ENCODE data around the gene LRP5.

Gene LRP5

GRCh38 chr11:68355471-68355870 lies 43.1 kb downstream of the LRP5 start:
- Histone ChIP-seq H3K79me2 (ENCODE audit: control insufficient read depth, low read length) (no peaks in the 10 kb centered on the region), H3K4me3 (ENCODE audit: low read length) (no peak overlapping the region), H4K20me1 (ENCODE audit: control insufficient read depth, insufficient read depth, low read depth, low read length) (no peaks in the 10 kb centered on the region), H3K36me3 (ENCODE audit: control insufficient read depth, low read length) (0 out of 2 replicates have a peak, but pooled peaks cover 3% of the 10 kb centered on the region), H3K4me2 (ENCODE audit: low read length) (no peak overlapping the region), H3K4me1 (ENCODE audit: control insufficient read depth, low read length) (no peaks in the 10 kb centered on the region), H3K27me3 (ENCODE audit: control insufficient read depth, low read length) (no peaks in the 10 kb centered on the region), H3K9me2 (replicated peaks; ENCODE audit: control insufficient read depth, low read length) (no peaks in the 10 kb centered on the region), H3K27ac (ENCODE audit: low read depth, low read length) (no peak overlapping the region), H3F3A (ENCODE audit: control insufficient read depth, insufficient read depth) (no peaks in the 10 kb centered on the region), H3K9me3 (ENCODE audit: control insufficient read depth, insufficient read depth, low read length) (no peaks in the 10 kb centered on the region)
- TF ChIP-seq EZH2phosphoT487 (IDR thresholded peaks at IDR 0.05; ENCODE audit: borderline replicate concordance, low read length) (no peak), CTCF (IDR thresholded peaks at IDR 0.05; ENCODE audit: low read depth, low read length, poor library complexity, severe bottlenecking) (no peak)

GRCh38 chr11:68357568-68357967 lies 45.2 kb downstream of the LRP5 start:
- no peaks in the 10 kb centered on the region for H3K27me3 ChIP-seq (ENCODE audit: control insufficient read depth, low read length)
- H3K4me3 ChIP-seq (ENCODE audit: low read length), result no peak overlapping the region
- H3F3A ChIP-seq (ENCODE audit: control insufficient read depth, insufficient read depth), result no peaks in the 10 kb centered on the region
- TF ChIP-seq CTCF (IDR thresholded peaks at IDR 0.05; ENCODE audit: low read depth, low read length, poor library complexity, severe bottlenecking), result no peak
- TF ChIP-seq EZH2phosphoT487 (IDR thresholded peaks at IDR 0.05; ENCODE audit: borderline replicate concordance, low read length), result no peak
- H3K9me3 ChIP-seq (ENCODE audit: control insufficient read depth, insufficient read depth, low read length), result no peaks in the 10 kb centered on the region
- H3K9me2 ChIP-seq (replicated peaks; ENCODE audit: control insufficient read depth, low read length), result no peaks in the 10 kb centered on the region
- no peak overlapping the region for H3K4me2 ChIP-seq (ENCODE audit: low read length)
- 0 out of 2 replicates have a peak, but pooled peaks cover 3% of the 10 kb centered on the region for H3K36me3 ChIP-seq (ENCODE audit: control insufficient read depth, low read length)
- H4K20me1 ChIP-seq (ENCODE audit: control insufficient read depth, insufficient read depth, low read depth, low read length), result no peaks in the 10 kb centered on the region
- H3K79me2 ChIP-seq (ENCODE audit: control insufficient read depth, low read length), result no peaks in the 10 kb centered on the region
- H3K4me1 ChIP-seq (ENCODE audit: control insufficient read depth, low read length), result no peaks in the 10 kb centered on the region
- no peak overlapping the region for H3K27ac ChIP-seq (ENCODE audit: low read depth, low read length)

GRCh38 chr11:68358416-68358815 lies 46.0 kb downstream of the LRP5 start:
- Histone ChIP-seq H3K36me3 (ENCODE audit: control insufficient read depth, low read length) (0 out of 2 replicates have a peak, but pooled peaks cover 3% of the 10 kb centered on the region), H3F3A (ENCODE audit: control insufficient read depth, insufficient read depth) (no peaks in the 10 kb centered on the region), H3K4me3 (ENCODE audit: low read length) (no peak overlapping the region), H3K27me3 (ENCODE audit: control insufficient read depth, low read length) (no peaks in the 10 kb centered on the region), H3K9me3 (ENCODE audit: control insufficient read depth, insufficient read depth, low read length) (no peaks in the 10 kb centered on the region), H3K79me2 (ENCODE audit: control insufficient read depth, low read length) (no peaks in the 10 kb centered on the region), H3K4me2 (ENCODE audit: low read length) (no peak overlapping the region), H4K20me1 (ENCODE audit: control insufficient read depth, insufficient read depth, low read depth, low read length) (no peaks in the 10 kb centered on the region), H3K27ac (ENCODE audit: low read depth, low read length) (no peak overlapping the region), H3K9me2 (replicated peaks; ENCODE audit: control insufficient read depth, low read length) (no peaks in the 10 kb centered on the region), H3K4me1 (ENCODE audit: control insufficient read depth, low read length) (no peaks in the 10 kb centered on the region)
- TF ChIP-seq CTCF (IDR thresholded peaks at IDR 0.05; ENCODE audit: low read depth, low read length, poor library complexity, severe bottlenecking), result no peak
- no peak for TF ChIP-seq EZH2phosphoT487 (IDR thresholded peaks at IDR 0.05; ENCODE audit: borderline replicate concordance, low read length)
